NT2/D1 (cell line): Measurements from ENCODE around the gene NRXN3.

ENCODE experiments used
- YY1 ChIP-seq: IDR thresholded peaks from 2 replicates; pipeline ENCODE4 v1.6.1; 2011; ENCODE audit not compliant: insufficient read length, insufficient read depth
- ZNF274 ChIP-seq: IDR thresholded peaks from 2 replicates; pipeline ENCODE4 v1.6.1; 2011; ENCODE audit warnings: mild to moderate bottlenecking, low read depth, low read length

DNA sequence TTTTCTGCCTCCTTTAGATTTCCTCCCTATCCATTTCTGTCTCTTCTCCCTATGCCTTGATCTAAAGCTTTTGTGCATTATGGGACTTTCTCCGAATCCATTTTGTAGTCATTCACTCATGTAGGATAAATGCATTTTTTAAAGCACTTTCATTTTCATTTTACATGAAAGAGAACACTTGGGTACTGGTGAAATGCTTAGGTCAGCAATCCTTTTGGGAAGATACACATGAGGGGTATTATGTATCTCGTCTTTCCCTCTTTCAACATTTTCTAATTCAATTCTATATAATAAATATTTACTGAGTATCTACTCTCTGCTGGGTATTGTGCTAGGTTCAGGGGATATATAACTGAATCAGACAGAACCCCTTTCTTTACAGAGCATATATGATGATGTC, 577.6 kb downstream of the NRXN3 start:
- TF ChIP-seq YY1 (no peak), ZNF274 (no peak)
